NCI-H82 treated with DMSO at 0.1 percent for 48 hours (cell line): ENCODE data around the gene DNAJC7.
A peak's percentile ranks its signal among the peaks of the same experiment; 100 is the strongest.

Experiments used
- DNase-seq: peaks from one replicate; lab custom pipeline; 2025; ENCODE audit not compliant: unreplicated experiment; lab: John Stamatoyannopoulos, UW

Gene DNAJC7, protein sequence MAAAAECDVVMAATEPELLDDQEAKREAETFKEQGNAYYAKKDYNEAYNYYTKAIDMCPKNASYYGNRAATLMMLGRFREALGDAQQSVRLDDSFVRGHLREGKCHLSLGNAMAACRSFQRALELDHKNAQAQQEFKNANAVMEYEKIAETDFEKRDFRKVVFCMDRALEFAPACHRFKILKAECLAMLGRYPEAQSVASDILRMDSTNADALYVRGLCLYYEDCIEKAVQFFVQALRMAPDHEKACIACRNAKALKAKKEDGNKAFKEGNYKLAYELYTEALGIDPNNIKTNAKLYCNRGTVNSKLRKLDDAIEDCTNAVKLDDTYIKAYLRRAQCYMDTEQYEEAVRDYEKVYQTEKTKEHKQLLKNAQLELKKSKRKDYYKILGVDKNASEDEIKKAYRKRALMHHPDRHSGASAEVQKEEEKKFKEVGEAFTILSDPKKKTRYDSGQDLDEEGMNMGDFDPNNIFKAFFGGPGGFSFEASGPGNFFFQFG

GRCh38 chr17:42016941-42017865 lies at the start of gene DNAJC7:
DNAJC7 (minus strand) TSS chr17:42017439; CDS start chr17:42017416, 23 bp downstream.
- DNase-seq: peak; percentile 76

DNA sequence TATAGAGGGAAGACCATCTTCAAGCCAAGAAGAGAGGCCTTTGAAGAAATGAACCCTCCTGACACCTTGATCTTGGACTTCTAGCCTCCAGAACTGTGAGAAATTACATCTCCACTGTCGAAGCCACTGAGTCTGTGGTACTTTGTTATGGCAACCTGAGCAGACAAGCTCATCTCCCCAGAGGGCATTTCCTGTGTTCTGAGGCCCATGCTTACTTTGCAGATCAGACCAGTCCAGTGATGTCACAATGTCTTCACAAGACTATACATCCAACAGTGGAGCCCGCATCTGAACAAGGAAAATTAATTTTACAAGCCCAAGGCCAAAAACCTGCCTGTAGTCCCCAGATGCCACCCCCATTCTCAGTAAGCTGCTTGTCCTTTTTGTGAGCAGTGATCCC lies 48.0 kb upstream of the DNAJC7 start:
- no peak for DNase-seq

DNA sequence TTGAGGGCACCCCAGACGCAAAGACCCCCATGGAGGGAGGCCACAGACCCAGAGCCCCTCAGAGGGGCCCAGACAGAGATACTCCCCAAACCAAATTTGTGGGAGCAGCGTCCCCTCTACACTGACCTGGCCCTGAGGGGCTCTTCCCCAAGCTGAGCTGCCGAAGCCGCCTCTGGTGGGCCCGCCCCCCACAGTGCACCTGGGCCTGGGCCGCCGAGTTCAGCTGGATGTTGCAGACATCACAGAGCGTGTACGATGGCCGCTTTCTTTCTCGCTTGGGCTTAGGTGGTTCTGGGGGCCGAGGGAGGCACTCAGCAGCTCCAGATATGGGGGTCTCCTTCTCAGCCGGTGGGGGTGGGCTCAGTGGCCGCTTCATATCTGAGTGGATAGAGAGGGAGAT lies 45.4 kb upstream of the DNAJC7 start:
- no peak for DNase-seq

GRCh38 chr17:42061646-42062487 lies 44.6 kb upstream of the DNAJC7 start:
- DNase-seq: no peak

- DNase-seq: no peak
Observed at GRCh38 chr17:42060231-42060630, 43.0 kb upstream of the DNAJC7 start.

DNA sequence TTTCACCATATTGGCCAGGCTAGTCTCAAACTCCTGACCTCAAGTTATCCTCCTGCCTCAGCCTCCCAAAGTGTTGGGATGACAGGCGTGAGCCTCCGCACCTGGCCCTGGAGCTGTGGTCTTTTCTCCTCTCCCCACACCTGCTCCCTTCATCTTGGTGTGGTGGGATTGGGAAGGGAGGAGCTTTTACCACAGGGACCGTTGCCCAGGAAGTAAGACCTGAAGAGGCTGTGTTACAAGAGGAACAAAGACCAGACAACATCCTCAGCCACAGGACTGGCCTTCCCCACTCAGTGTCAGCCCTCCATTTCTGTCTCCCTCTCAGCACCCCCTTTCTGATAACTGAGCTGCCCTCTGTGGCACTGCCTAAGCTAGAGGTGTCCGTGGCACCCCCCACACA lies 42.6 kb upstream of the DNAJC7 start:
- no peak for DNase-seq

GRCh38 chr17:42058063-42058462 lies 40.8 kb upstream of the DNAJC7 start:
- DNase-seq: no peak

DNA sequence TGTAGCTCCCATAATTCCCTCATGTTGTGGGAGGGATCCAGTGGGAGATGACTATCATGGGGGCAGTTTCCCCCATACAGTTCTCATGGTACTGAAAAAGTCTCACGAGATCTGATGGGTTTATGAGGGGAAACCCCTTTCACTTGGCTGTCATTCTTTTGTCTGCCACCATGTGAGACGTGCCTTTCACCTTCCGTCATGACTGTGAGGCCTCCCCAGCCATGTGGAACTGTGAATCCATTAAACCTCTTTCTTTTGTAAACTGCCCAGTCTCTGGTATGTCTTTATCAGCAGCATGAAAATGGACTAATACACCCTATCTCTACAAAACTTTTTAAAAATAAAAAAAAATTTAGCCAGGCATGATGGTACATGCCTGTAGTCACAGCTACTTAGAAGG lies 39.4 kb upstream of the DNAJC7 start:
- no peak for DNase-seq

GRCh38 chr17:42055496-42055895 lies 38.3 kb upstream of the DNAJC7 start:
- no peak for DNase-seq

GRCh38 chr17:42055027-42055426 lies 37.8 kb upstream of the DNAJC7 start:
- DNase-seq: no peak

DNA sequence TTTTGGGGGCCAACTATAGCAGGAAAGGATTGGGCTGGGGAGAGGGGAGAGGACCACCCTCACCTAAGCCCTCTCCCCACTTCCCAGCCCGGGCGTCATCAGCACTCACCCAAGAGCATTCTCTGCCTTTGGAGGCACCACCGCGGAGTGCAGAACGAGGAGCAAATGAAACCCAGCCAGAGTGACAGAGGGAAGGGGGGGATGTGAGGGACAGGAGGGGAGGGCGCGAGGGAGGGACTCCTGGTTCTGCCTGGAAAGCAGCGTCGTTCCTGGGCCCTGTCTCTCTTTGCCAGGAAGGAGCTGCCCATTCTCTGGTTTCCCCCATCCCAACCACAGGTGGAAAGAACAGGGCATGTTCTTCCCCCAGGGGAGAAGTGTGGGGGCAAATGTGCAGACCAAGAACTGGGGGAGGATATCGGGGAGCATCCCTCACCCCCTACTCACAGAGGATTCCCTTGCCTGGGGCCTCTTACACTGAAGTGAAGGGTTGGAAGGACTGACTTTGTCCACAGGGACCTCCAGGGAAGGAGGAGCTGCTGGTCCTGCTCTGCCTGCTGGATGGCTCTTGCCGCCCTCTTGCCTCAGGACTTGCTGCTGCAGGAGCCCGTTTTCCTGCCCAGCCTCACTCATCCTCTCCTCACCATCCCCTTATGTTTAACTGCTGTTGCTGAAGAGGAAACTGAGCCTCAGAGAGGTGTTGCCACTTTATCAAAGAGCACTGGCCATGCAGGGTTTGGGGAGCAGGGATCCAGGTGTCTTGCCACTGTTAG lies 36.7 kb upstream of the DNAJC7 start:
- no peak for DNase-seq

GRCh38 chr17:42052346-42052877 lies 35.2 kb upstream of the DNAJC7 start:
- DNase-seq: no peak

- no peak for DNase-seq
Observed at GRCh38 chr17:42051645-42052044, 34.4 kb upstream of the DNAJC7 start.

- no peak for DNase-seq
Observed at GRCh38 chr17:42051013-42051400, 33.8 kb upstream of the DNAJC7 start.

DNA sequence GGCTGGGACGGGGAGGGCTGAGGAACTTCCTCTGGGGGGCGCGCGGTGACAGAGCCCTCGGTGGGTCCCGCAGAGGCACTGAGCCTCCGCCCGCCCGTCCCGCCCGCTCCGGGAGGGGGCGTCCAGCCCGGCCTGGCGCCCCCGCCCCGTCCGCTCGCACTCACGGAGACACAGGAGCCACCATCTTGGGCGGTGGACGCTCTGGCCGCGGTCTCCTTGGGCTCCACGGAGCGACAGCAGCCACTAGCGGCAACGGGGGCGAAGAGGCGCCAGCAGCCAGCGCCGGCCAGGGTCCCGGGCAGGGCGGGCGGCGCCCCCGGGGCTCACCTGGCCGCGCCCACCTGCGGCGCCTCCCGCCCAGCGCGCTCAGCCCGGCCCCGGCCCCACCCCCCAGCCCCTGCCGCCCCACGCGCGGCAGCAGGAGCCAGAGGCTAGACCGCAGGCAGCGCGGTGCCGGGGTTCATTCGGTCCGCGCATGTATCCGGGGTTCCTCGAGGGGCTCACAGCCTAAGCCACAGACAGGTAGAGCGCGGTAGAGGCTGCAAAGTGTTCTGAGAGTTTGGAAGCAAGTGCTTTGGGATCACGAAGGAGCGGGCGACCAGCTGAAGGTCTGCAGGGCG lies 33.3 kb upstream of the DNAJC7 start, which contains the start of gene C17orf113:
TSS of gene C17orf113 (minus strand) at position 209 of the 620 bp plus-strand sequence. CDS start 7,225 bp downstream, outside the sequence.
- peak; percentile 15 for DNase-seq

GRCh38 chr17:42049834-42050392 lies 32.7 kb upstream of the DNAJC7 start:
- DNase-seq: no peak

GRCh38 chr17:42047343-42047742 lies 30.1 kb upstream of the DNAJC7 start:
- DNase-seq: no peak

GRCh38 chr17:42045719-42046118 lies 28.5 kb upstream of the DNAJC7 start:
- DNase-seq: no peak
